Uterus (tissue), 4 donors: Measurements from ENCODE around the gene PPAN. TPM values are rescaled to one million over a fixed set of nuclear protein-coding genes. Genes with fewer than 3 reads are reported as not detected.

Source experiments
- DNase-seq, 2 donors: peaks; one replicate each; pipeline ENCODE4 v3.0.0-alpha.2; 2019 to 2020
- H3K27ac ChIP-seq, 2 donors: fragments of 200-600 bp; sonication (generic); 1 replicate in 1 of 2; 2 replicates in 1 of 2; pipeline ENCODE4 v1.5.1; 2016 to 2018
- H3K27me3 ChIP-seq, 2 donors: fragments of 200-600 bp; sonication (generic); one replicate each; pipeline ENCODE4 v1.5.1; 2018 to 2019; ENCODE audit warnings: control low read depth in 1 of 2
- H3K36me3 ChIP-seq, 2 donors: fragments of 200-600 bp; sonication (generic); one replicate each; pipeline ENCODE4 v1.5.1; 2019; ENCODE audit warnings: control low read depth in 1 of 2
- H3K4me1 ChIP-seq, 2 donors: fragments of 200-600 bp; sonication (generic); one replicate each; pipeline ENCODE4 v1.5.1; 2018 to 2019; ENCODE audit warnings: control low read depth in 1 of 2
- H3K4me3 ChIP-seq, 2 donors: fragments of 200-600 bp; sonication (generic); 1 replicate in 1 of 2; 2 replicates in 1 of 2; pipeline ENCODE4 v1.5.1; 2018 to 2019; ENCODE audit warnings: mild to moderate bottlenecking in 1 of 2
- H3K9me3 ChIP-seq, 2 donors: fragments of 200-600 bp; sonication (generic); one replicate each; pipeline ENCODE4 v1.5.1; 2019; ENCODE audit warnings: control low read depth in 1 of 2
- CTCF ChIP-seq, 4 experiments: fragments of 200-600 bp in 2 of 4; fragments of 450-650 bp in 2 of 4; sonication (generic) in 2 of 4; IDR thresholded peaks; one replicate each; pipeline ENCODE4 v1.5.1; 2016 to 2019; ENCODE audit warnings: antibody characterized with exemption in 4 of 4, mild to moderate bottlenecking in 2 of 4, moderate library complexity in 1 of 4
- POLR2A ChIP-seq, 2 donors: fragments of 450-650 bp; IDR thresholded peaks; one replicate each; pipeline ENCODE4 v1.6.1; 2016; ENCODE audit warnings: antibody characterized with exemption in 2 of 2, mild to moderate bottlenecking in 1 of 2, moderate library complexity in 1 of 2
- intact Hi-C: fragments of 100-400 bp; cut with DNase I; formaldehyde crosslinking; loops from one replicate; pipeline ENCODE4 v1.15.1; 2023; ENCODE audit warnings: low total_unique reads
- total RNA-seq, 4 donors: library from RNA; depleted of rRNA in 3 of 4; stranded (reverse); fragments of >200 nt in 3 of 4; gene quantifications; one replicate each; pipeline versions ENCODE4 v1.1.0 to v1.2.4, GENCODE V29; 2014 to 2023
- donor health status: DM: yes; HTN: yes; CAD: no.

Gene PPAN
- total RNA-seq, 4 donors from 2014 or later = 5.6 to 54.8 (median 26.1) TPM

GRCh38 chr19:10114651-10115391 lies 8.7 kb downstream of the PPAN start:
- Histone ChIP-seq H3K36me3 (no peaks in the 10 kb centered on the region), H3K27me3 (no peaks in the 10 kb centered on the region), H3K9me3 (no peaks in the 10 kb centered on the region), H3K27ac (no peak overlapping the region), H3K4me3 (no peak overlapping the region), H3K4me1 (peaks cover 0 to 7% of the 10 kb centered on the region in 2 donors)
- DNase-seq = no peak
- intact Hi-C loops = no loop called here
- TF ChIP-seq CTCF (IDR thresholded peaks at IDR 0.05) (no peak), POLR2A (IDR thresholded peaks at IDR 0.05) (no peak)

- Histone ChIP-seq H3K9me3 (no peaks in the 10 kb centered on the region), H3K27ac (no peak overlapping the region), H3K27me3 (no peaks in the 10 kb centered on the region), H3K4me1 (peaks cover 0 to 7% of the 10 kb centered on the region in 2 donors), H3K4me3 (no peak overlapping the region), H3K36me3 (no peaks in the 10 kb centered on the region)
- TF ChIP-seq CTCF (IDR thresholded peaks at IDR 0.05) (no peak), POLR2A (IDR thresholded peaks at IDR 0.05) (no peak)
- intact Hi-C loops = no loop called here
- DNase-seq = no peak
These were observed 9.4 kb downstream of the PPAN start for GRCh38 chr19:10115392-10116084.

- Histone ChIP-seq H3K27ac (no peak overlapping the region), H3K4me3 (no peak overlapping the region), H3K4me1 (peaks cover 0 to 7% of the 10 kb centered on the region in 2 donors), H3K27me3 (no peaks in the 10 kb centered on the region), H3K36me3 (no peaks in the 10 kb centered on the region), H3K9me3 (no peaks in the 10 kb centered on the region)
- no peak for TF ChIP-seq CTCF (IDR thresholded peaks at IDR 0.05)
- TF ChIP-seq POLR2A (IDR thresholded peaks at IDR 0.05) = no peak
- no peak for DNase-seq
- intact Hi-C loops = no loop called here
These were observed 10.1 kb downstream of the PPAN start for GRCh38 chr19:10116085-10116865.

- H3K27ac ChIP-seq = no peak overlapping the region
- H3K4me3 ChIP-seq = no peak overlapping the region
- no peak for TF ChIP-seq CTCF (IDR thresholded peaks at IDR 0.05)
- TF ChIP-seq POLR2A (IDR thresholded peaks at IDR 0.05) = no peak
- H3K4me1 ChIP-seq = peaks cover 0 to 7% of the 10 kb centered on the region in 2 donors
- intact Hi-C loops = no loop called here
- H3K9me3 ChIP-seq = no peaks in the 10 kb centered on the region
- no peaks in the 10 kb centered on the region for H3K36me3 ChIP-seq
- no peaks in the 10 kb centered on the region for H3K27me3 ChIP-seq
- DNase-seq = no peak
These were observed 10.9 kb downstream of the PPAN start for GRCh38 chr19:10116866-10117616.
